Stimulated activated memory B cell treated with anti-CD40 and anti-IgM and Interleukin-4, amounts not matched to agents 10 μg/mL and 1 μg/mL and 100 μg/mL, for 72 hours (primary cell): ENCODE measurements around the gene PPP3CB.

Experiments
- ATAC-seq: fragments of 150-1000 bp; cut with Tn5 transposase; 2 replicates; pipeline ENCODE4 v1.10.0; 2021
- H3K27ac Mint-ChIP-seq: one replicate; pipeline ENCODE4 v1.8.0; 2022; ENCODE audit warnings: mild to moderate bottlenecking, mixed read lengths
- H3K27me3 Mint-ChIP-seq: one replicate; pipeline ENCODE4 v1.8.0; 2022; ENCODE audit warnings: mixed read lengths
- H3K36me3 Mint-ChIP-seq: one replicate; pipeline ENCODE4 v1.8.0; 2022; ENCODE audit warnings: mixed read lengths
- H3K4me1 Mint-ChIP-seq: one replicate; pipeline ENCODE4 v1.8.0; 2022; ENCODE audit warnings: mixed read lengths
- H3K4me3 Mint-ChIP-seq: one replicate; pipeline ENCODE4 v1.8.0; 2022; ENCODE audit warnings: mild to moderate bottlenecking, moderate library complexity, mixed read lengths
- H3K9me3 Mint-ChIP-seq: one replicate; pipeline ENCODE4 v1.8.0; 2022; ENCODE audit warnings: mixed read lengths

The PPP3CB gene

DNA sequence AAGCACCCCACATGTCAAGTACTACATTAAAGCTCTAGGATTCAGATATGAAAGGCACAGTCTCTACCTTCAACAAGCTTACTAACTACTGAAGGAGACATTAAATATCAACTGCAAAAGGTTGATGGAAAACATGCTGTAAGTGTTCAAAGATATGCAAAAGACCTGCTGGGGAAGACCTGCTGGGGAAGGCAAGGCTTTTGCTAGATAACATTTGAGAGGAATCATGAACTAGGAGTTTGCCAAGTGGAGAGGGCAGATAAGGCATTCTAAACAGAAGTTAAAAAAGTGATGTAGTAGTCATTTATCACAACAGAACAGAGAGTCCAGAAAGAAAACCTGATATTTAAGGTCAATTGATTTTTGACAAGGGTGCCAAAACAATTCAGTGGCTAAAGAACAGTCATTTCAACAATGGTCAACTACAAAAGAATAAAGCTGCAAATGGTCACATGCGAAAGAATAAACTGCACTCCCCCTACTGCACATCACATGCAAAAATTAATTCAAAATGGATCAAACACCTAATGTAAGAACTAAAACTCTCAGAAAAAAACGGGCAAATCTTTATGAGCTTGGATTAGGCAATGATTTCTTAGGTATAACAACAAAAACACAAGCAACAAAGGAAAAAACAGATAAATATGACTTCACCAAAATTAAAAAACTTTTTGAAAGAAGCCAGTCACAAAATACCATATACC is 39.5 kb downstream of the PPP3CB start:
- ATAC-seq, result no peak
- no peak overlapping the region for H3K27ac Mint-ChIP-seq
- H3K4me1 Mint-ChIP-seq, result peaks cover 4% of the 10 kb centered on the region
- peaks cover 40% of the 10 kb centered on the region for H3K36me3 Mint-ChIP-seq
- no peak overlapping the region for H3K4me3 Mint-ChIP-seq
- H3K27me3 Mint-ChIP-seq, result no peaks in the 10 kb centered on the region
- no peaks in the 10 kb centered on the region for H3K9me3 Mint-ChIP-seq

DNA sequence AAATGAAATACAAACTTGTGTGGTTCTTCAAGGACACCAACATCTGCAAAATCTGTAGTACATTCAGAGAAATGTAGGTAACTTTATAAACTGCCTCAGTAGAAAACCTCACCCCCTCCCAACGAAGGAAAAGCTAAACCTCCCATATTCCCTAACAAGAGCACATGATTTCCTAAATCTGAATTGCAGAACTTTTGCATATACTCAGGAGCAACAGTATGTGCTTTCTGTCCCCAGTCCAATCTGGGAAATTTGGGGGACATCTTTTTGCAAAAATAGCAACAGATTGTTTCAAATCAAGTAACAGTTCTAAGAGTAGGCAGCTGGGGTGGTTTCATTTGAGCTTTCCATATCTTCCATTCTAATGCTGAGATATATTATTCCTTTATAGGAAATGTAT is 46.7 kb downstream of the PPP3CB start:
- no peak for ATAC-seq
- H3K27me3 Mint-ChIP-seq, result no peaks in the 10 kb centered on the region
- H3K27ac Mint-ChIP-seq, result no peak overlapping the region

DNA sequence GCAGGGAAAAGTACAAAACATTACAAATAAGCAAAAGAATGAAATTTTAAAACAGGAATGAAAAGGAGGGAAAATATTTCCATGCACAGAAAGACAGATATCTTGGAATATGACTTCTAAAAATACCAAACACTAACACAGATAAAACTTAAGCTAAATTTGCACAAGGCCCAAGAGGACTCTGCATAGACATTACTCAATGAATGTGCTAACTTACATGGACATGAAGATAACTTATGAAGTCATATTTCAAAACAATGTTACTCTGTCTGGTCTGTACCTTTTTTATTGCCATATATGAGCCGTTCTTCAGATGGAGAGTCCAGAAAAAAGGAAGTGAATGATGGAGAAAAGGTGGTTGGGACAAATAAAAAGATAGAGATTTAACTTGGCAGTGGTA is 47.4 kb downstream of the PPP3CB start:
- H3K36me3 Mint-ChIP-seq, result peaks cover 34% of the 10 kb centered on the region
- no peak overlapping the region for H3K4me3 Mint-ChIP-seq
- no peaks in the 10 kb centered on the region for H3K4me1 Mint-ChIP-seq
- no peaks in the 10 kb centered on the region for H3K27me3 Mint-ChIP-seq
- no peak overlapping the region for H3K27ac Mint-ChIP-seq
- H3K9me3 Mint-ChIP-seq, result no peaks in the 10 kb centered on the region
- no peak for ATAC-seq

More for the DNA sequence above, 46.7 kb downstream of the PPP3CB start:
- H3K4me3 Mint-ChIP-seq, result no peak overlapping the region
- H3K36me3 Mint-ChIP-seq, result peaks cover 38% of the 10 kb centered on the region
- H3K4me1 Mint-ChIP-seq, result no peaks in the 10 kb centered on the region
- H3K9me3 Mint-ChIP-seq, result no peaks in the 10 kb centered on the region

DNA sequence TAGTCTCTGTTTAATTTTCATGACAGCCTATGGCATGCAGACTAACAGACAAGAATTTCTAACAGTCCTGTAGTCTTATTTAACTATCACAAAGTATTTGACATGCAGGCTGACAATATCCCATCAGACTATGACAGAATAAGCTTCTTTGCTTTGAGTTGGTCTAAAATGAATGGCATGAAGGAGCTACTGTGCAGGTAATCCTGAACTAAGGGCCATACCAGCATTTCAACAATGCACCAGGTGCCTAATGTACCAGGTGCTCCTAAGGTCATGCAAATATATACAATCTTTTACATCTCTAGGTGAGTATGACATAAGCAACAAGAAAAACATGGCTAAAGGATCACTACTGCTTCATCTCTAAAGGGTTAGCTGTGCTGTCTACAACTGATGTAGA is 48.9 kb downstream of the PPP3CB start:
- no peak for ATAC-seq
- H3K4me1 Mint-ChIP-seq, result peaks cover 6% of the 10 kb centered on the region
- no peak overlapping the region for H3K4me3 Mint-ChIP-seq
- peaks cover 40% of the 10 kb centered on the region for H3K36me3 Mint-ChIP-seq
- no peak overlapping the region for H3K27ac Mint-ChIP-seq
- H3K27me3 Mint-ChIP-seq, result no peaks in the 10 kb centered on the region
- no peaks in the 10 kb centered on the region for H3K9me3 Mint-ChIP-seq

DNA sequence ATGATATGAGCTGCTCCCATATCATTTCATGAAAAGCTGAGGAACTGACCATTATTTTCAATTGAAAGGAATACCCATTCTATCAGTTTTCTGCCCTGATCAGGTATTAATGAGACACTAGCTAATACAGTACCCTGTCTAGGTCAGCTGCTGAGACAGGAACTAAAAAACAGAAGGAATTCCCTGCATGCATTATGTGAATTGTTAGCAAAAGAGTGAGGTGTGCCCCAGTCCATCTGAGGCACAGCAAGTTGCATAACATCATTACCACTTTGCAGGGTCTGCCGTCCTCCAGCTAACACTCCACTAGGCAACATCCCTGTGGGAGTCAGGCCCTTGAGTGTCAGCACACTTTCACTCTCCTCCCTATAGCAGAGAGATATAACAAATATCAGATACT is 51.4 kb downstream of the PPP3CB start:
- H3K4me1 Mint-ChIP-seq, result peaks cover 6% of the 10 kb centered on the region
- H3K27ac Mint-ChIP-seq, result no peak overlapping the region
- no peak for ATAC-seq
- peaks cover 38% of the 10 kb centered on the region for H3K36me3 Mint-ChIP-seq
- H3K4me3 Mint-ChIP-seq, result no peak overlapping the region
- H3K27me3 Mint-ChIP-seq, result no peaks in the 10 kb centered on the region
- H3K9me3 Mint-ChIP-seq, result no peaks in the 10 kb centered on the region

DNA sequence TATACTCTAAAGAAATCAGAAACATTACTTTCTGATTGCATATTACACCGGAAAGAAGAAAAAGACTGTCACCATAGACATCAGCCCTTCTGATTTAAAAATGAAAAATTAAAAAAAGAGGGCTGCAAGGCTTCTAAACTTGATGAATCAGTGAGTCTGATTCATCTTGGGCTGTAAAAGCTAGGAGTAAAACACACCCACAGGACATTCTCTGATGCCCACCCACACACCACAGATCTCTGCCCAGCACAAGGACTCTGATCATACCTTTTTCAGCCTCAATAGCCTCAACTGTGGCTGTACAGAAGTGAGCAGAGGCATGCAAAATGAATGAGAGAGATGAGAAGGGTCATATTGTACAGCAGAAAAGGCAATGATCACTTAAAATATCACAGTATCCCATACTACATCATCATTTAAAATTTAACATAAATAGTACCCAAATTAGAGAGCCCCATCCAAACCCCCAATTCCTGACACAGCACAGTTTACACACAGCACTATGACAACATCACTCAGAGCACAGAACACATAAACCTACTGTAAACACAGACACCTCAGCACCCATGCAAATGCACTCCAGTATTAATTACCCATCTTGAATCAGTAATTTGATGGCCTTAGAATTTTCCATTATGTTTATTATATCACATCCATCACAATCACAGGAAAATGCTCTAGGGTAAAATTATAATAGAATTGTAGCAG is 56.1 kb downstream of the PPP3CB start:
- Mint-ChIP-seq H3K27me3 (no peaks in the 10 kb centered on the region), H3K27ac (peak overlapping the region; percentile 23)

DNA sequence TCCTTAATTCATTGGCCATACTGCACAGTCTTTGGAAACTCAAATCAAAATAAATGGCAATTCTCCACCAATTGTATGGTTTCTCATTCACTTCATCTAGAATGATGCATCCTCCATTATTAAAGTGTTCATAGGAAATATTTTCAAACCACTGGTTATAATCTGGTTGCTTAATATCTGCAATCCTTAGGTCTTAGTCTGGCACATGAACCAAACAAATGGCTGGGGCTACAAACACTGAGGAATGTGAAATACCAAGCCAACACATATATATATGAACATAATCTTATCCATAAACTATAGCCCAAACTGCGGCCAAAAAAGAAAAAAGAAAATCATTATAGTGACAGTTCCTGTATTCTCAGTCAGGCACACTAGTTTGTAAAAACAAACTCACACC is 56.8 kb downstream of the PPP3CB start:
- H3K9me3 Mint-ChIP-seq, result no peaks in the 10 kb centered on the region
- peaks cover 6% of the 10 kb centered on the region for H3K4me1 Mint-ChIP-seq
- ATAC-seq, result no peak
- H3K27me3 Mint-ChIP-seq, result no peaks in the 10 kb centered on the region
- H3K36me3 Mint-ChIP-seq, result peaks cover 31% of the 10 kb centered on the region
- no peak overlapping the region for H3K27ac Mint-ChIP-seq
- no peak overlapping the region for H3K4me3 Mint-ChIP-seq

More for the DNA sequence above, 56.1 kb downstream of the PPP3CB start:
- Mint-ChIP-seq H3K4me3 (no peak overlapping the region), H3K4me1 (peaks cover 6% of the 10 kb centered on the region), H3K9me3 (no peaks in the 10 kb centered on the region), H3K36me3 (peaks cover 35% of the 10 kb centered on the region)
- no peak for ATAC-seq

DNA sequence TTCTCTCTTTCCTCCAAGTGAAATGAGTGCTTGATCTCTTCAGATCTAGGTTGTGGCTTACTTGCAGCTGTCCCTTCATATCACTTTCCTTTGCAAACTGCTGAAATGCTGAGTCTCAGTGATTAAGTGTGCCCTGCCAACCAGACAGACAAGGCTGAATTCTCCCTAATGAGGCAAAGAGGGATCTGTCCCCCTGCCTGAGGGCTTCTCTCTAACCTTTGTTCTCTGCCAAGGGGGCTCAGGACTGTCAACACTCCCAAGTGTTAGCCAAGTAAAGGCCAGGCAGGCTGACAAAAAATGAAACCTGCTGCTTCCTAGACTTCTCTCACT is 62.3 kb downstream of the PPP3CB start, which contains the start of gene MSS51:
MSS51 (minus strand) TSS at position 24 of the 330 bp plus-strand sequence. CDS start 5,277 bp downstream, outside the sequence.
- Mint-ChIP-seq H3K4me1 (no peaks in the 10 kb centered on the region), H3K9me3 (no peaks in the 10 kb centered on the region), H3K4me3 (no peak within 1 kb of the TSS), H3K27ac (no peak within 1 kb of the TSS), H3K36me3 (peaks cover 28% of the 10 kb centered on the region), H3K27me3 (no peaks in the 10 kb centered on the region)
- ATAC-seq, result no peak

DNA sequence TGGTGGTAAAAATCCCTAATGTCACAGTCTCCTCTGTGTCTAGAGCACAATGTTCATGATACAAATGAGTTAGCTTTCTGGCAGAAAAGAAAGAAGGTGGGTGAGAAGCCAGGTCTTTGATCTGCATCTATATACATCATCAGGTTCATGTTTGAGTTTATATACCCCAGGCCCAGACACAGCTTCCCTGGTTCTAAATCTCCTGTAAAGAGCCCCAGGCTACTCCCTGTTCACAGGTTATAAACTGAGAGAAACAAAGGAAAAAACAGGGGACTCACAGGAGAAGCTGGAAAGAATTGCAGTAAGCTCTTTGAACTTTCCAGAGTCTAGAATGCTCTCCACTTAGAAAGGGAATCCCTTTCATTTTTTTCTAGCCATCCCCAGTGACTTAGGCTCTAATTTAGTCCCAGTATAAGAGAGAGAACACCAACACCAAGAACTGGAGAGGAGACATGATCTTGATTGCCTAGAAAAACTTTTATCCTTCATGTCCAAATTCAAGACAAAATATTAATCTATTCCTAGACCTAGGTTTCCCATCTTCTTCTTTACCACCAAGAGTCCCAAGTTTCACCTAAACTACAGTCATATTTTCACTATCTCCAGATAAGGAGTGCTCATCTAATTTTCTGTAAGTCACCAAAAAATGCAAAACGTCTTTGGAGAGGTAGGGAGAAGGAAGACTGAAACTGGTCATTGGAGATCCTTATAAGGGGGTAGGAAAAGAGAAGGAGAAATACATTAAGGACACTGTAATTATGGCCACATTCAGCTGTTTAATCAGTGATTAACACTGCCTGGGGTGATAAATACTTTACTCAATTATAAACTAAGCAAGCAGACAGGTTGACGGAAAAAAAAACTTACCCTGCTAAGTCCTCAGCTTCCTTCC is 62.9 kb downstream of the PPP3CB start:
- Mint-ChIP-seq H3K4me1 (no peaks in the 10 kb centered on the region), H3K27me3 (no peaks in the 10 kb centered on the region), H3K9me3 (no peaks in the 10 kb centered on the region), H3K27ac (no peak overlapping the region), H3K36me3 (peaks cover 27% of the 10 kb centered on the region), H3K4me3 (no peak overlapping the region)
- ATAC-seq, result no peak

DNA sequence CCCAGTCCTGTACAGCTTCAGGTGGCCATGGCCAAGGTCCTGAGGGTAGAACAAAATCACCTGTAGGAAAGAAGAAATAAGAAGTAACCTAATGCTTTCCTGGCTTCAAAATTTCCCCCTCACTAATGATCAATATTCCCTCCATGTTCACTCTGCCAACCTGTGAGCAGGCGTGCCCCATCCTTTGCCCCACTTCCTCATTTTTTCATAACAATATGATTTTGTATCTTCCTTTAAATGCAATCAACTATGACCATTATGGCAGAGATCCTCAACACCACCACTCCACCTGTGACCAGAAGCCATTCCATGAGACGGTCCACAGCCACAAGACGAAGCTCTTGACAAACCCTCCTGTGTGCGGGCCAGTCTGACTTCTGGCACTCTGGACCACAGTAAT is 69.5 kb downstream of the PPP3CB start:
- peak overlapping the region; percentile 48 for H3K27ac Mint-ChIP-seq
- no peaks in the 10 kb centered on the region for H3K27me3 Mint-ChIP-seq
- H3K4me1 Mint-ChIP-seq, result peaks cover 11% of the 10 kb centered on the region
- peaks cover 67% of the 10 kb centered on the region for H3K36me3 Mint-ChIP-seq
- no peaks in the 10 kb centered on the region for H3K9me3 Mint-ChIP-seq
- no peak overlapping the region for H3K4me3 Mint-ChIP-seq
- ATAC-seq, result peak; percentile 65

DNA sequence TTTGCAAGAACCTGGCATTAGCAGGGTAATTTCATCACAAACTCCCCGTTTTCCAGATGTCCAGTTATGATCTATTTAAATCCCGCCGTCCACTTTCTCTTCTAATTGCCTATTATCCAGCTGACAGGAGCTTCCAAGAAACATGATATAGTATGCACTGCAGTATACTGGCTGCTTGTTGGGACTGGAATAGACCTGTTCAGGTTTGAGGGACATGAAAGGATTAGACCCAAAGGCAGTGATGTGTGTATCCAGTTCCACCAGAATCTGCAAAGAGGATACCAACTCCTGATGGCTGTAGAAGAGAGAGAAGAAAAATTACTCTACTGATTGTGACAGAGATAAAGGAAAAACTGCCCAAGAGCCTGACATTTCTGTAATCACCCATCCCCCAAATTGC is 71.3 kb downstream of the PPP3CB start:
- peaks cover 11% of the 10 kb centered on the region for H3K4me1 Mint-ChIP-seq
- H3K27me3 Mint-ChIP-seq, result no peaks in the 10 kb centered on the region
- peaks cover 56% of the 10 kb centered on the region for H3K36me3 Mint-ChIP-seq
- no peak for ATAC-seq
- H3K27ac Mint-ChIP-seq, result no peak overlapping the region
- H3K9me3 Mint-ChIP-seq, result no peaks in the 10 kb centered on the region
- H3K4me3 Mint-ChIP-seq, result no peak overlapping the region

DNA sequence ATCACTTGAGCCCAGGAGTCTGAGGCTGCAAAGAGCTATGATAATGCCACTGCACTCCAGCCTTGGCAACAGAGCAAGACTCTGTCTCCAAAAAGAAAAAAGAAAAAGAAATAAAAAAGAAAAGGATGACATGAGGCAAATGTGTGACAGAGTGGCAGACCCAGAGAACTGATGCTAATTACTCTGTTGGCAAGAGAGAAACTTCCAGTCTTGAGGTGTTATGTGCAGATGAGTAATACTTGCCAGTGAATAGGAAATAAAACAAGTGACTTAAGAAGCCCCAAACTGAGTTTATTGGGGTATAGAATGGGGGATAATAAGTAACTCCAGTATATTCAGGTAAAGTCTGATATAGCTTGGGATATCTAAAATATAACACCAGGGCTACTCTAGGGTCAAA is 72.5 kb downstream of the PPP3CB start:
- peaks cover 56% of the 10 kb centered on the region for H3K36me3 Mint-ChIP-seq
- no peak overlapping the region for H3K27ac Mint-ChIP-seq
- H3K27me3 Mint-ChIP-seq, result no peaks in the 10 kb centered on the region
- no peaks in the 10 kb centered on the region for H3K9me3 Mint-ChIP-seq
- no peak overlapping the region for H3K4me3 Mint-ChIP-seq
- no peak for ATAC-seq
- peaks cover 11% of the 10 kb centered on the region for H3K4me1 Mint-ChIP-seq

DNA sequence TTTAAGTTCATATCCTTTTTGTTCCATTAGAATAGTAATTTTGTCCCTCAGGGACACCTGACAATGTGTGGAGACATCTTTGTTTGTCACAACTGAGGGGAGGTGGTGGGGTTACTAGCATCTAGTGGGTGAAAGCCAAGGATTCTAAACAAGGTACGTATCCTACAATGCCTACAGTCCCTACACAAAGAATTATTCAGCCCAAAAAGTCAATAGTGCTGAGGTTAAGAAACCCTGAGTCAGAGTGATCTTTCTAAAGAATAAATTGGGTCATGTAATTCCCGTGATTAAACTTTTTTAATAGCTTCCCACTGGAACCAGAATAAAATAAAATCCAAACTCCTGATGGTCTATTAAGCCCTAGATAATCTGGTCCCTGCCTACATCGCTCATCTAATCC is 79.3 kb downstream of the PPP3CB start:
- H3K27me3 Mint-ChIP-seq, result no peaks in the 10 kb centered on the region
- no peak overlapping the region for H3K4me3 Mint-ChIP-seq
- peaks cover 30% of the 10 kb centered on the region for H3K4me1 Mint-ChIP-seq
- no peak for ATAC-seq
- H3K27ac Mint-ChIP-seq, result no peak overlapping the region
- H3K9me3 Mint-ChIP-seq, result no peaks in the 10 kb centered on the region
- no peaks in the 10 kb centered on the region for H3K36me3 Mint-ChIP-seq

DNA sequence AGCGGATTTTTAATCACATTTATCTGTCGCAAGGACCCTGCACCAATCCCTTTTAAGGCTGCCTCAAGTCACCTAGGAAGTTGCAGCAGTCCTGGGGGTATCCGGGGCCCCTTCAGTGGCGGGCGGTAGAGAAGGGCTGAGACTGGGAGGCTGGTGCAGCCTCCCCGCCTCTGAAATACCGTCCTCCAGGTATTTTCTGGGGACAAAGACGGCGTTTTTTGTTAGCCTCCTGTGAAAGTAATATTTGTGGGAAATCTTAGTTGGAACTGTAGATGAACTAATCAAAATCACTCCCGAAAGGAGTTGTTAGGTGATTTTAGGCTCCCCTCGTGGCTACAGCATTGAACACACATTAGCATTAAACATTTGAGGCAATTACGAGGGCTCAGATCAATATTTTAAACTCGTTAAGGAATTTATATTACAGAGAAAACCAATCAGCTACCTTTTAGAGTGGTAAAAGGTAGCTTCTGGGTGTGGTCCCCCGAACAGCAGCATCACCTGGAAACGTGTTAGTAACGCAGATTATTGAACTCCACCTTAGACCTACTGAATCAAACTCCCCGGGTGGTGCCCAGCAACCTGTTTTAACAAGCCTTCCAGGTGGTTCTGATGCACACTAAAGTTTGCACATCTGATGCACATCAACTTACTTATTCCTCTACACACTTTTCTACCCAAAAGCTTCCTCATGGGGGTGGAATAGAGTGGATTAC is 81.4 kb downstream of the PPP3CB start:
- H3K9me3 Mint-ChIP-seq, result no peaks in the 10 kb centered on the region
- peak overlapping the region; percentile 97 for H3K4me3 Mint-ChIP-seq
- peak; percentile 61 for ATAC-seq
- H3K4me1 Mint-ChIP-seq, result peaks cover 51% of the 10 kb centered on the region
- peaks cover 17% of the 10 kb centered on the region for H3K36me3 Mint-ChIP-seq
- H3K27me3 Mint-ChIP-seq, result no peaks in the 10 kb centered on the region
- H3K27ac Mint-ChIP-seq, result peak overlapping the region; percentile 97
